WTC11 (cell line): ENCODE results near the gene RFTN1.

Experiments
- TF ChIP-seq, protein P1 (sequence below): sonication (generic); formaldehyde crosslinking; IDR thresholded peaks from 2 replicates; pipeline ENCODE4 v1.8.1; 2022; ENCODE audit warnings: low read depth, missing genetic modification reagents, borderline replicate concordance
- TF ChIP-seq, protein P2 (sequence below): fragments of 200-600 bp; IDR thresholded peaks from 2 replicates; pipeline ENCODE4 v1.8.0; 2022; ENCODE audit warnings: antibody characterized with exemption

DNA sequence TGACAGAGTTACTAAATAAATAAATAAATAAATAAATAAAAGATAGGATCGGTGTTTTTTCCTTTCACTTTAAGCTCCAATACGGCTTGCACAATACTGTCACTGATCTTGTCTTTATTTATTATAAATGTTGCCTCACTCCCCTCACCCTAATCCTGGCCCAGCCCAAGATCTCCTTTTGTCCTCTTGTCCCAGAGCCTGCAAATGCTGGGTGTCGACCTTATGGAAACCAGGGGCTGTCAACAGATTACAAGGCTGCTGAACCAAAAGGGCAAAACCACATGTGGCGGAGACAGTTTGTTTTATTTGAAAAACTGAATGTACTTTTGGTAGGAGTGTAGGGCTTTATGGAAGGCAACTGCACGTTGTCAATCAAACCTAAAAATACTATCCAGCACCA is 75.9 kb downstream of the RFTN1 start:
- TF ChIP-seq, protein P1, sequence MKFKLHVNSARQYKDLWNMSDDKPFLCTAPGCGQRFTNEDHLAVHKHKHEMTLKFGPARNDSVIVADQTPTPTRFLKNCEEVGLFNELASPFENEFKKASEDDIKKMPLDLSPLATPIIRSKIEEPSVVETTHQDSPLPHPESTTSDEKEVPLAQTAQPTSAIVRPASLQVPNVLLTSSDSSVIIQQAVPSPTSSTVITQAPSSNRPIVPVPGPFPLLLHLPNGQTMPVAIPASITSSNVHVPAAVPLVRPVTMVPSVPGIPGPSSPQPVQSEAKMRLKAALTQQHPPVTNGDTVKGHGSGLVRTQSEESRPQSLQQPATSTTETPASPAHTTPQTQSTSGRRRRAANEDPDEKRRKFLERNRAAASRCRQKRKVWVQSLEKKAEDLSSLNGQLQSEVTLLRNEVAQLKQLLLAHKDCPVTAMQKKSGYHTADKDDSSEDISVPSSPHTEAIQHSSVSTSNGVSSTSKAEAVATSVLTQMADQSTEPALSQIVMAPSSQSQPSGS (CRISPR knock-in tag) = no peak
- TF ChIP-seq, protein P2, sequence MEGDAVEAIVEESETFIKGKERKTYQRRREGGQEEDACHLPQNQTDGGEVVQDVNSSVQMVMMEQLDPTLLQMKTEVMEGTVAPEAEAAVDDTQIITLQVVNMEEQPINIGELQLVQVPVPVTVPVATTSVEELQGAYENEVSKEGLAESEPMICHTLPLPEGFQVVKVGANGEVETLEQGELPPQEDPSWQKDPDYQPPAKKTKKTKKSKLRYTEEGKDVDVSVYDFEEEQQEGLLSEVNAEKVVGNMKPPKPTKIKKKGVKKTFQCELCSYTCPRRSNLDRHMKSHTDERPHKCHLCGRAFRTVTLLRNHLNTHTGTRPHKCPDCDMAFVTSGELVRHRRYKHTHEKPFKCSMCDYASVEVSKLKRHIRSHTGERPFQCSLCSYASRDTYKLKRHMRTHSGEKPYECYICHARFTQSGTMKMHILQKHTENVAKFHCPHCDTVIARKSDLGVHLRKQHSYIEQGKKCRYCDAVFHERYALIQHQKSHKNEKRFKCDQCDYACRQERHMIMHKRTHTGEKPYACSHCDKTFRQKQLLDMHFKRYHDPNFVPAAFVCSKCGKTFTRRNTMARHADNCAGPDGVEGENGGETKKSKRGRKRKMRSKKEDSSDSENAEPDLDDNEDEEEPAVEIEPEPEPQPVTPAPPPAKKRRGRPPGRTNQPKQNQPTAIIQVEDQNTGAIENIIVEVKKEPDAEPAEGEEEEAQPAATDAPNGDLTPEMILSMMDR = no peak
